ENCODE data around the gene PTTG1. TPM values are rescaled to one million over a fixed set of nuclear protein-coding genes. Genes with fewer than 3 reads are reported as not detected.
A peak's percentile ranks its signal among the peaks of the same experiment; 100 is the strongest.
"Not testable (repeated sequence)": the region's sequence is repeated elsewhere in the genome, so short reads cannot be mapped to it uniquely, and the experiment has no call there.

Gene PTTG1
- total RNA-seq, 1 donor from 2014 or later, result 36.9 TPM

GRCh38 chr5:160432196-160432595 is 10.5 kb downstream of the PTTG1 start:
- no peak for DNase-seq (ENCODE audit: low read depth)
- FAIRE-seq, result no peak

GRCh38 chr5:160432787-160433186 is 11.1 kb downstream of the PTTG1 start:
- FAIRE-seq (no peak), DNase-seq (ENCODE audit: low read depth) (no peak)
- H3K36me3 ChIP-seq (ENCODE audit: control insufficient read depth, insufficient read depth, low read length), result no peaks in the 10 kb centered on the region
- H3K27me3 ChIP-seq (ENCODE audit: control insufficient read depth, insufficient read depth, low read length), result no peaks in the 10 kb centered on the region
- H3K4me3 ChIP-seq (ENCODE audit: low read depth, low read length), result no peak overlapping the region
- no peak for TF ChIP-seq CTCF (IDR thresholded peaks at IDR 0.05; ENCODE audit: insufficient read depth, low read length, severe bottlenecking)

More at GRCh38 chr5:160432196-160432595, 10.5 kb downstream of the PTTG1 start:
- no peaks in the 10 kb centered on the region for H3K27me3 ChIP-seq (ENCODE audit: control insufficient read depth, insufficient read depth, low read length)
- TF ChIP-seq CTCF (IDR thresholded peaks at IDR 0.05; ENCODE audit: insufficient read depth, low read length, severe bottlenecking), result no peak
- no peak overlapping the region for H3K4me3 ChIP-seq (ENCODE audit: low read depth, low read length)
- no peaks in the 10 kb centered on the region for H3K36me3 ChIP-seq (ENCODE audit: control insufficient read depth, insufficient read depth, low read length)

- no peaks in the 10 kb centered on the region for H3K36me3 ChIP-seq (ENCODE audit: control insufficient read depth, insufficient read depth, low read length)
- no peak for FAIRE-seq
- H3K27me3 ChIP-seq (ENCODE audit: control insufficient read depth, insufficient read depth, low read length), result no peaks in the 10 kb centered on the region
- peak; percentile 81 for DNase-seq (ENCODE audit: low read depth)
- TF ChIP-seq CTCF (IDR thresholded peaks at IDR 0.05; ENCODE audit: insufficient read depth, low read length, severe bottlenecking), result no peak
- no peak overlapping the region for H3K4me3 ChIP-seq (ENCODE audit: low read depth, low read length)
Observed at GRCh38 chr5:160434022-160434531, 12.4 kb downstream of the PTTG1 start.

DNA sequence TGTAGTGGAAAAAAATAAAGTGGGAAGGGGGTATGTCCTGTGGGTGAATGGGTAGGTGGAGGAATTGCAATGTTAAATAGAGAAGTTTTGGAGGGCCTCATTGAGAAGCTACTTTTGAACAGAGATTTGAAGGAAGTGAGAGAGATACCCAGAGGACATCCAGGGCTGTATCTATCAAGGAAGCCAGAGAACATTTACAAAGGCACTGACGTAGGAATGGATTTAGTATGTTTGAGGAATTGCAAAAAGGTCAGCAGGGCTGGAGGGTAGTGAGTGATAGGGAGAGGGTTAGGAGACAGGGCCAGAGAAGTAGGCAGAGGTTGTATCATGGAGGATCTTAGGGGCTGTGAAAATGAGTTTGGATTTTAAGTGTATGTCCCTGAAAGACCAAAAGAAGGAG is 13.9 kb downstream of the PTTG1 start:
- FAIRE-seq (no peak), DNase-seq (ENCODE audit: low read depth) (no peak)
- Histone ChIP-seq H3K27me3 (ENCODE audit: control insufficient read depth, insufficient read depth, low read length) (no peaks in the 10 kb centered on the region), H3K4me3 (ENCODE audit: low read depth, low read length) (no peak overlapping the region), H3K36me3 (ENCODE audit: control insufficient read depth, insufficient read depth, low read length) (no peaks in the 10 kb centered on the region)
- no peak for TF ChIP-seq CTCF (IDR thresholded peaks at IDR 0.05; ENCODE audit: insufficient read depth, low read length, severe bottlenecking)

- no peaks in the 10 kb centered on the region for H3K27me3 ChIP-seq (ENCODE audit: control insufficient read depth, insufficient read depth, low read length)
- no peak for FAIRE-seq
- no peak for TF ChIP-seq CTCF (IDR thresholded peaks at IDR 0.05; ENCODE audit: insufficient read depth, low read length, severe bottlenecking)
- H3K36me3 ChIP-seq (ENCODE audit: control insufficient read depth, insufficient read depth, low read length), result no peaks in the 10 kb centered on the region
- no peak for DNase-seq (ENCODE audit: low read depth)
- no peak overlapping the region for H3K4me3 ChIP-seq (ENCODE audit: low read depth, low read length)
Observed at GRCh38 chr5:160436017-160436416, 14.4 kb downstream of the PTTG1 start.

- not testable (repeated sequence) for H3K4me3 ChIP-seq (ENCODE audit: low read depth, low read length); H3K36me3 ChIP-seq (ENCODE audit: control insufficient read depth, insufficient read depth, low read length); FAIRE-seq; DNase-seq (ENCODE audit: low read depth); H3K27me3 ChIP-seq (ENCODE audit: control insufficient read depth, insufficient read depth, low read length)
Observed at GRCh38 chr5:160436661-160437060, 15.0 kb downstream of the PTTG1 start.

Measured in bronchial epithelial cell (primary cell).